SK-N-MC (cell line): ENCODE data around the gene KIF26A.

Experiments
- DNase-seq: peaks from one replicate; pipeline ENCODE4 v3.0.0-alpha.2; 2011; ENCODE audit warnings: low read depth, low spot score
- H3K27ac ChIP-seq: fragments of 200-600 bp; sonication (generic); 2 replicates; pipeline ENCODE4 v1.5.1; 2016; ENCODE audit warnings: mixed run types
- H3K36me3 ChIP-seq: fragments of 200-600 bp; sonication (generic); 2 replicates; pipeline ENCODE4 v1.6.1; 2017; ENCODE audit warnings: antibody characterized with exemption, low read length, mixed read lengths; ENCODE audit not compliant: insufficient read depth
- H3K4me3 ChIP-seq: fragments of 200-600 bp; sonication (generic); 2 replicates; pipeline ENCODE4 v1.5.1; 2016
- H3K9ac ChIP-seq: fragments of 200-600 bp; sonication (generic); 2 replicates; pipeline ENCODE4 v1.8.0; 2017; ENCODE audit warnings: mixed run types, mixed read lengths; ENCODE audit not compliant: insufficient read length
- H3K9me3 ChIP-seq: fragments of 200-600 bp; sonication (generic); 2 replicates; pipeline ENCODE4 v1.6.1; 2017; ENCODE audit warnings: low read depth, mild to moderate bottlenecking, antibody characterized with exemption, low read length, moderate library complexity, mixed read lengths
- EZH2 ChIP-seq: fragments of 200-600 bp; sonication (generic); IDR thresholded peaks from one replicate; pipeline ENCODE4 v1.6.1; 2017; ENCODE audit warnings: antibody characterized with exemption
- FOXP2 ChIP-seq: optimal IDR thresholded peaks from 2 replicates; pipeline ENCODE3; 2011; ENCODE audit warnings: mild to moderate bottlenecking, moderate library complexity; ENCODE audit not compliant: insufficient read depth; ENCODE audit errors: extremely low read length, control extremely low read depth
- POLR2AphosphoS5 ChIP-seq: IDR thresholded peaks from 2 replicates; pipeline ENCODE4 v1.6.1; 2012; ENCODE audit warnings: mild to moderate bottlenecking, low read depth, low read length, borderline replicate concordance

Gene KIF26A

GRCh38 chr14:104138718-104139459 is 502 bp downstream of the KIF26A start:
- Histone ChIP-seq H3K36me3 (no peaks in the 10 kb centered on the region), H3K4me3 (peak overlapping the region; percentile 82), H3K9me3 (no peaks in the 10 kb centered on the region), H3K9ac (peak overlapping the region; percentile 72), H3K27ac (no peak overlapping the region)
- no peak for DNase-seq
- no peak for TF ChIP-seq FOXP2
- TF ChIP-seq EZH2, result no peak
- TF ChIP-seq POLR2AphosphoS5, result no peak

DNA sequence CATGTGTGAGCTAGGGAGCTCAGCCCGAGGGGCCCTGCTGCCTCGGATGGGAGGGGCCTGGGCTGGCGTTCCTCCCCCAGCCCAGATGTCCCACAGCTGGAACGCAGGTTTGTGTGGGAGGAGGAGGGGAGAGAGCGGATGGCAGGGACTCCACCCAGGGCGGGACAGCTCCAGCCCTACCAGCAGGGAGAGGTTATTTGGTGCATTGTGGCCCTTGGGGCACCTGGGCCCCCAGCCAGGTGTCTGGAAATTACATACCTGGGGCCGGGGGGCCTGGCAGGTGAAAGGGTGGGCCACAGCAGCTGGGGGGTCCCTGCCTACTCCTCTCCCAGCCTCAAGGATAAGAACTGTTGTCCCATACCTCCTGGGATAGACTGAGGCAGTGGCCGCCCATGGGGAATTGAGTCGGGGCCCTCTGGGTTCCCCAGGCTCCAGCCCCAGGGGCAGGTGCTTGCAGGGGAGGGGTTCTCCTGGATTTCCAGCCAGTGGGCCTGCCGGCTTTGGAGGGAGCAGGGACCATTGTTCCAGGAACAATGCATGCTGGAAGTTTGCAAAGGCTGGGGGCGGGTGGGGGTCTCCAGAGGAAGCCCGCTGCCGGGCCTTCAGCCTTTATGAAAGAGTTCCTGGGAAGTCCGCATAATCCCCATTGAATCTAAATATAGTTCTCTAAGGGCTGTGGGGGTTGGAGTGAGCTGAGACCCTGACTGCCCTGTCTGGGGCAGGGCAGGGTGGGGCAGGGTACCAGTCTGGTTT is 1.2 kb downstream of the KIF26A start:
- no peak for TF ChIP-seq EZH2
- no peak for TF ChIP-seq FOXP2
- TF ChIP-seq POLR2AphosphoS5, result no peak
- DNase-seq, result no peak
- no peak overlapping the region for H3K27ac ChIP-seq
- peak overlapping the region; percentile 82 for H3K4me3 ChIP-seq
- no peaks in the 10 kb centered on the region for H3K36me3 ChIP-seq
- peak overlapping the region; percentile 72 for H3K9ac ChIP-seq
- H3K9me3 ChIP-seq, result no peaks in the 10 kb centered on the region

GRCh38 chr14:104140213-104140462 is 1.8 kb downstream of the KIF26A start:
- no peak for DNase-seq
- H3K9me3 ChIP-seq, result no peaks in the 10 kb centered on the region
- no peaks in the 10 kb centered on the region for H3K36me3 ChIP-seq
- TF ChIP-seq POLR2AphosphoS5 (no peak), EZH2 (no peak), FOXP2 (no peak)
- H3K27ac ChIP-seq, result no peak overlapping the region
- H3K4me3 ChIP-seq, result peak overlapping the region; percentile 82
- no peak overlapping the region for H3K9ac ChIP-seq

- no peak for DNase-seq
- no peaks in the 10 kb centered on the region for H3K9me3 ChIP-seq
- H3K9ac ChIP-seq, result no peak overlapping the region
- TF ChIP-seq FOXP2, result no peak
- TF ChIP-seq POLR2AphosphoS5, result no peak
- no peak for TF ChIP-seq EZH2
- H3K36me3 ChIP-seq, result no peaks in the 10 kb centered on the region
- no peak overlapping the region for H3K4me3 ChIP-seq
- H3K27ac ChIP-seq, result no peak overlapping the region
Observed at GRCh38 chr14:104140463-104141331, 2.3 kb downstream of the KIF26A start.

- Histone ChIP-seq H3K4me3 (no peak overlapping the region), H3K27ac (no peak overlapping the region), H3K9me3 (no peaks in the 10 kb centered on the region), H3K9ac (no peak overlapping the region), H3K36me3 (no peaks in the 10 kb centered on the region)
- DNase-seq, result no peak
- TF ChIP-seq EZH2 (no peak), FOXP2 (no peak), POLR2AphosphoS5 (no peak)
Observed at GRCh38 chr14:104141621-104142091, 3.3 kb downstream of the KIF26A start.

DNA sequence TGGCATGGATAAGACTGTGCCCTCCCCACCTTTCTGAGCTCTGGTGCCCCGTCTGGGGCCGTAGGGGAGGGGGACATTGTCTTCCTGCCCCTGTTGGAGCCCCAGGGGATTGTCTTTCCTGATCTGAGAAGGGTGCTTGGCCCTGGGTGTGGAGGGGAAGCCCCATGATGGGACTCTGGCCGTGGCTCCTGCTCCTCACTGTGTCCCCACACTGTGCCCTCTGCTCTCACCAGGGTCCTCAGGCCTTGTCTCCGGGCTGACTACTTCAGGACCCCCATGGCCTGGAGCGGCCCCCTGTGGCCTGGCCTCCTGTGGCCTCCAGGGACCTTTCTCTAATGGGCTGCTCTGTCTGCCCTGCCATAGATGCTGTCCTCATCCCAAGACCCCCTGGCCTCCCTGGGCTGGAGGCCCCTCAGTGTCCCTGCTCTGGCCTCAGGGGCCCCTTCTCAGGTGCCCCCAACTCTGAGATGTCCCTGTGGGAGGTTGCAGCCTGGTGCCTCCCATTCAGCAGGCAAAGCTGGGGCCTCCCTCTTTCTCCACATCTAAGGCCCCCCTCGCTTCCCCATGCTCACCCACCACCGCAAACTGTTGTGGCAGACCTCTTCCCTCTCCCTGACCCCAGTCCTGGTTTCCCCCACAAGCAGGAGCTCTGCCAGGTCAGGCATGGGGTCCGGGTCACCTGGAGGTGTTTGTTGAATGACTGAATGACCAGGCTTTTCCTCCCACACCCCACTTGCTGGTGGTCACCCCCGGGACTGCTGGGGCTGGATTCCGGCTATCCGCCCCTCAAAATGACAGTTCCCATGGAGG is 4.0 kb downstream of the KIF26A start:
- TF ChIP-seq EZH2 (no peak), POLR2AphosphoS5 (no peak), FOXP2 (no peak)
- no peak overlapping the region for H3K4me3 ChIP-seq
- DNase-seq, result no peak
- H3K27ac ChIP-seq, result no peak overlapping the region
- H3K36me3 ChIP-seq, result no peaks in the 10 kb centered on the region
- no peak overlapping the region for H3K9ac ChIP-seq
- no peaks in the 10 kb centered on the region for H3K9me3 ChIP-seq

DNA sequence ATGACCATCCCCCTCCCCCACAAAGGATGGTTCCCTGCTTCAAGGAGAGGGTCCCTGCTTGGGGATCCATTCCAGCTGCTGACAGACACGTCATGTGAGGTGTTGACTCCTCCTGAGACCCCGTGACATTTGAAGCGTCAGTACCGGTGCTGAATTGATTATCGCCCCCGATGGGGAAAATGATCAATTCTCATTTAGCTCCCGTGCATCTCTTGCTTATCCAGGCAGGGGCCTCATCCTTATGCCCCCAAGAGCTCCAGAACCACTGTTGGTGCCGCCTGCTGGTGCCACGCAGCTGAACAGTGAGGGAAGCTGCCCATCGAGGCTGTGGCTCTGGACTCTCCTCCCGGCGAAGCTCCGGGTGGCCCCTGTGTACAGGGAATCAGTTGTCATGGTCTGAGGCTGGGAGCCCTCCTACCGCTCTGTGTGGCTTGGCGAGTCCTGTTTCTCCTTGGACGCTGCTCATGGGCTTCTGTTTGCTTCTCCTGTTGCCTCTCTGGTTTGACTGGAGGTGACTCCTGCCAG is 4.6 kb downstream of the KIF26A start:
- DNase-seq, result no peak
- H3K9me3 ChIP-seq, result no peaks in the 10 kb centered on the region
- no peaks in the 10 kb centered on the region for H3K36me3 ChIP-seq
- TF ChIP-seq EZH2 (no peak), FOXP2 (no peak), POLR2AphosphoS5 (no peak)
- no peak overlapping the region for H3K9ac ChIP-seq
- H3K27ac ChIP-seq, result no peak overlapping the region
- H3K4me3 ChIP-seq, result no peak overlapping the region
